Fibroblast of skin of right biceps (primary cell): Measurements from ENCODE around the gene ADGRA3.
"Not testable (repeated sequence)": the region's sequence is repeated elsewhere in the genome, so short reads cannot be mapped to it uniquely, and the experiment has no call there.

Experiments used
- DNase-seq: peaks from one replicate; pipeline ENCODE4 v3.0.0-alpha.2; 2013

Gene ADGRA3

GRCh38 chr4:22478426-22478825 is 37.4 kb downstream of the ADGRA3 start:
- DNase-seq, result no peak

GRCh38 chr4:22477813-22478182 is 38.1 kb downstream of the ADGRA3 start:
- no peak for DNase-seq

GRCh38 chr4:22477136-22477812 is 38.6 kb downstream of the ADGRA3 start:
- no peak for DNase-seq

GRCh38 chr4:22476011-22476410 is 39.9 kb downstream of the ADGRA3 start:
- DNase-seq, result no peak

- not testable (repeated sequence) for DNase-seq
Measured at GRCh38 chr4:22475311-22475646, 40.6 kb downstream of the ADGRA3 start.

GRCh38 chr4:22474636-22475310 is 41.1 kb downstream of the ADGRA3 start:
- DNase-seq, result peak; percentile 64

GRCh38 chr4:22473268-22473667 is 42.6 kb downstream of the ADGRA3 start:
- DNase-seq, result peak; percentile 82

- peak; percentile 30 for DNase-seq
Measured at GRCh38 chr4:22471999-22472461, 43.8 kb downstream of the ADGRA3 start.

- DNase-seq, result no peak
Measured at GRCh38 chr4:22471419-22471818, 44.4 kb downstream of the ADGRA3 start.

GRCh38 chr4:22466581-22466980 is 49.3 kb downstream of the ADGRA3 start:
- DNase-seq, result no peak

- no peak for DNase-seq
Measured at GRCh38 chr4:22465996-22466395, 49.9 kb downstream of the ADGRA3 start.

GRCh38 chr4:22465349-22465748 is 50.5 kb downstream of the ADGRA3 start:
- no peak for DNase-seq

- no peak for DNase-seq
Measured at GRCh38 chr4:22463179-22463578, 52.7 kb downstream of the ADGRA3 start.

GRCh38 chr4:22462688-22463087 is 53.2 kb downstream of the ADGRA3 start:
- DNase-seq, result no peak

GRCh38 chr4:22460266-22460665 is 55.6 kb downstream of the ADGRA3 start:
- no peak for DNase-seq

GRCh38 chr4:22458098-22458497 is 57.8 kb downstream of the ADGRA3 start:
- DNase-seq, result no peak

GRCh38 chr4:22457348-22457747 is 58.5 kb downstream of the ADGRA3 start:
- no peak for DNase-seq

GRCh38 chr4:22456291-22456690 is 59.6 kb downstream of the ADGRA3 start:
- DNase-seq, result no peak

- no peak for DNase-seq
Measured at GRCh38 chr4:22454955-22455354, 60.9 kb downstream of the ADGRA3 start.

GRCh38 chr4:22454216-22454838 is 61.5 kb downstream of the ADGRA3 start:
- DNase-seq, result no peak

GRCh38 chr4:22444813-22445212 is 71.1 kb downstream of the ADGRA3 start:
- no peak for DNase-seq

GRCh38 chr4:22442956-22443355 is 72.9 kb downstream of the ADGRA3 start:
- DNase-seq, result no peak

- no peak for DNase-seq
Measured at GRCh38 chr4:22440999-22441398, 74.9 kb downstream of the ADGRA3 start.

- DNase-seq, result no peak
Measured at GRCh38 chr4:22439947-22440346, 75.9 kb downstream of the ADGRA3 start.
